Body of pancreas (tissue), 4 donors: ENCODE results near the gene TBC1D19.

Experiments used
- CTCF ChIP-seq, 7 experiments: fragments of 450-650 bp in 4 of 7; fragments of 200-600 bp in 3 of 7; sonication (generic) in 3 of 7; IDR thresholded peaks; one replicate each; pipeline ENCODE4 v1.5.1; 2016 to 2019; ENCODE audit warnings: antibody characterized with exemption in 7 of 7
- POLR2A ChIP-seq, 3 donors: fragments of 450-650 bp; IDR thresholded peaks; one replicate each; pipeline ENCODE4 v1.6.1; 2016; ENCODE audit warnings: antibody characterized with exemption in 3 of 3, mild to moderate bottlenecking in 2 of 3

- TF ChIP-seq CTCF (IDR thresholded peaks at IDR 0.05) (no peak), POLR2A (IDR thresholded peaks at IDR 0.05) (no peak)
Measured at GRCh38 chr4:26748811-26749210, 164.9 kb downstream of the TBC1D19 start.
